ENCODE measurements around the gene CD22. TPM values are rescaled to one million over a fixed set of nuclear protein-coding genes. Genes with fewer than 3 reads are reported as not detected.
"Not testable (repeated sequence)": the region's sequence is repeated elsewhere in the genome, so short reads cannot be mapped to it uniquely, and the experiment has no call there.

The CD22 gene
- total RNA-seq, 4 donors from 2014 or later = not detected

GRCh38 chr19:35378356-35378755 is 49.4 kb downstream of the CD22 start:
- no peak for DNase-seq (ENCODE audit: low spot score in 2 of 2)
- WGBS = 92% methylated on average over 3 of the region's 3 CpGs
- no peak overlapping the region for H3K4me3 ChIP-seq
- H3K9me3 ChIP-seq = no peaks in the 10 kb centered on the region
- H3K4me1 ChIP-seq = peaks cover 6% of the 10 kb centered on the region
- no peaks in the 10 kb centered on the region for H3K36me3 ChIP-seq
- peaks cover 11% of the 10 kb centered on the region for H3K27me3 ChIP-seq
- no peak overlapping the region for H3K27ac ChIP-seq
- TF ChIP-seq, protein P1, sequence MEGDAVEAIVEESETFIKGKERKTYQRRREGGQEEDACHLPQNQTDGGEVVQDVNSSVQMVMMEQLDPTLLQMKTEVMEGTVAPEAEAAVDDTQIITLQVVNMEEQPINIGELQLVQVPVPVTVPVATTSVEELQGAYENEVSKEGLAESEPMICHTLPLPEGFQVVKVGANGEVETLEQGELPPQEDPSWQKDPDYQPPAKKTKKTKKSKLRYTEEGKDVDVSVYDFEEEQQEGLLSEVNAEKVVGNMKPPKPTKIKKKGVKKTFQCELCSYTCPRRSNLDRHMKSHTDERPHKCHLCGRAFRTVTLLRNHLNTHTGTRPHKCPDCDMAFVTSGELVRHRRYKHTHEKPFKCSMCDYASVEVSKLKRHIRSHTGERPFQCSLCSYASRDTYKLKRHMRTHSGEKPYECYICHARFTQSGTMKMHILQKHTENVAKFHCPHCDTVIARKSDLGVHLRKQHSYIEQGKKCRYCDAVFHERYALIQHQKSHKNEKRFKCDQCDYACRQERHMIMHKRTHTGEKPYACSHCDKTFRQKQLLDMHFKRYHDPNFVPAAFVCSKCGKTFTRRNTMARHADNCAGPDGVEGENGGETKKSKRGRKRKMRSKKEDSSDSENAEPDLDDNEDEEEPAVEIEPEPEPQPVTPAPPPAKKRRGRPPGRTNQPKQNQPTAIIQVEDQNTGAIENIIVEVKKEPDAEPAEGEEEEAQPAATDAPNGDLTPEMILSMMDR (IDR thresholded peaks at IDR 0.05) = no peak
- TF ChIP-seq EP300 (IDR thresholded peaks at IDR 0.05) = no peak
- TF ChIP-seq POLR2AphosphoS5 (IDR thresholded peaks at IDR 0.05) = no peak
- no peak for TF ChIP-seq POLR2A (IDR thresholded peaks at IDR 0.05)

DNA sequence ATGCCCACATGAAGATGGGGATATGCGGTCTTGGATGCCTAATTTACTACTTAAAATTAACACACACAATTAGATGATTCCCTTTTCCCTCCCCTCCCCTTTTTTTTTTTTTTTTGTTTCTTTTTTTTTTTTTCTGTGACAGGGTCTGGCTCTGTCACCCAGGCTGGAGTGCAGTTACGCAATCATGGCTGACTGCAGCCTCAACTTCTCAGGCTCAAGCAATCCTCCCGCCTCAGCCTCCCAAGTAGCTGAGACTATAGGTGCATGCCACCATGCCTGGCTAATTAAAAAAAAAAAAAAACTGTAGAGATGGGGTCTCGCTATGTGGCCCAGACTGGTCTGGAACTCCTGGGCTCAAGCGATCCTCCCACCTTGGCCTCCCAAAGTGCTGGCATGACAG is 50.6 kb downstream of the CD22 start:
- DNase-seq (ENCODE audit: low spot score in 2 of 2); H3K9me3 ChIP-seq; H3K27ac ChIP-seq; H3K4me1 ChIP-seq; H3K4me3 ChIP-seq; H3K36me3 ChIP-seq: not testable (repeated sequence)
- peaks cover 11% of the 10 kb centered on the region for H3K27me3 ChIP-seq
- WGBS = 94% methylated on average over 5 of the region's 5 CpGs

DNA sequence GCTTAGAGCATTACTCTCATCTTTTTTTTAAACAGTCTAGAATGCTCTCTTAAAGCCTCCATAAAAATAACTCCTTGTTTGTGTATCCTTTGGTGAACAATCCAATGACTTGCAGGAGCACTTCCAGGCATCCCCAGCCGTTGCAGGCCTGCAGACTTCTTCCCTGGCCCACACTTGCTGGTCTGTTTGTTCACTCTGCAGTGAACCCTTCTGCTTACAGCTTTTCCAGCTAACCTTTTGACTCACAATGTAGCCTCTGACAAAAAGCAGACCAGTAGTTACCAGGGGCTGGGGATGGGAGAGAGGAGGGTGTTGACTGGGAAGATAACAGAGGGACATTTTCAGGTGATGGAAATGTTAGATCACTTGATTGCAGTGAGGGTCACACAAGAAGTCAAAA is 51.0 kb downstream of the CD22 start:
- no peak for TF ChIP-seq POLR2A (IDR thresholded peaks at IDR 0.05)
- Histone ChIP-seq H3K27me3 (peaks cover 11% of the 10 kb centered on the region), H3K9me3 (no peaks in the 10 kb centered on the region), H3K4me3 (no peak overlapping the region), H3K36me3 (no peaks in the 10 kb centered on the region), H3K4me1 (peaks cover 6% of the 10 kb centered on the region), H3K27ac (no peak overlapping the region)
- WGBS = 47% methylated on average over 1 of the region's 1 CpG
- DNase-seq (ENCODE audit: low spot score in 2 of 2) = peak in 1 of 2 donors; percentile 11

DNA sequence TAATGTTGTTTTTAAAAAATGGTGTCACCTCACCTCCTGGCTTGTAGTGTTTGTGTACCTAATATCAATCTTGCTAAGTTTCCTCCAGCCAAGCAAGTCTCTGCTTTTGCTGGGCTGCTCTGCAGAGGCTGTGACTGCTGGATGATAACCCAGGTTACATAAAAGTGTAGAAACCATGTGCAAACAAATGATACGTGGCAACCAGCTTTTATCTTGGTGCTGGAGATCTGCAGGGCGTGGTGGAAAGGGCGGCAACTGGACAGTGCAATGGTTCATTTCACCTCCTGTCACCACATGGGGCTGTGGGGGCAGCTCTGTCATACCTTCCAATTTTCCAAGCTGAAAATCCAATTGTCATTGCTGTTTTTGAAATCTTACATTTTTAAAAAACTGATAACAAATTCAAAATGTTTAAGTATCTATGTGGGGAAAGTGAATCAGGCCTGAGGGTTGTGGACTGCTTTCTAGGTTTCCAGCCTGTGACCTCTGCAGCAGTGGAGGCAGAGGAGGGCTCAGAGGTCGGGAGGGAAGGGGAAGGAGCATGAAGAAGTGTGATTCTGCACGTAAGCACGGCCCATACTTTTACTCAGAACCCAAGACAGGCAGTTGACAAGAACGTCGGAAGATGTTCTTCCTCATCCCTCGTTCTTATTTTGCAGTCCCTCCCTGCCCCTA is 51.6 kb downstream of the CD22 start:
- no peaks in the 10 kb centered on the region for H3K9me3 ChIP-seq
- H3K4me1 ChIP-seq = peaks cover 6% of the 10 kb centered on the region
- H3K27ac ChIP-seq = no peak overlapping the region
- DNase-seq (ENCODE audit: low spot score in 2 of 2) = peak in 1 of 2 donors; percentile 43
- WGBS = 55% methylated on average over 9 of the region's 9 CpGs
- TF ChIP-seq POLR2A (IDR thresholded peaks at IDR 0.05) (no peak), EP300 (IDR thresholded peaks at IDR 0.05) (no peak), POLR2AphosphoS5 (IDR thresholded peaks at IDR 0.05) (no peak)
- TF ChIP-seq, protein P1 (IDR thresholded peaks at IDR 0.05) = no peak
- no peaks in the 10 kb centered on the region for H3K36me3 ChIP-seq
- H3K4me3 ChIP-seq = no peak overlapping the region
- H3K27me3 ChIP-seq = peaks cover 11% of the 10 kb centered on the region

DNA sequence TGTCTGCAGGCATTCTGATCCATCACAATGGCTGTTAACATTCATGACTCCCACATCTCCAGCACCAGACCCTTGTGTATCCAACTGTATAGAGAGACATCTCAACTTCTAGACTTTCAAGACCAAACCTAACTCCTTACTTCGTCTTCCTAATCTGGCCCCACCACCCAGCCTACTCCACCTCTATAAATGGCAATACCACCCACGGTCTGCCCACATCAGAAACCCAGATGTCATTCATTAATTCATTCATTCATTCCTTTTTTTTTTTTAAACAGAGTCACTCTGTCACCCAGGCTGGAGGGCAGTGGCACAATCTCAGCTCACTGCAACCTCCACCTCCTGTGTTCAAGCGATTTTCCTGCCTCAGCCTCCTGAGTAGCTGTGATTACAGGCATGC is 52.3 kb downstream of the CD22 start:
- WGBS = 78% methylated on average over 3 of the region's 3 CpGs
- Histone ChIP-seq H3K4me1 (peaks cover 6% of the 10 kb centered on the region), H3K27ac (no peak overlapping the region), H3K4me3 (no peak overlapping the region), H3K27me3 (peaks cover 7% of the 10 kb centered on the region), H3K9me3 (no peaks in the 10 kb centered on the region), H3K36me3 (no peaks in the 10 kb centered on the region)
- peak in 1 of 2 donors; percentile 29 for DNase-seq (ENCODE audit: low spot score in 2 of 2)
- TF ChIP-seq, protein P1 (IDR thresholded peaks at IDR 0.05) = no peak
- TF ChIP-seq EP300 (IDR thresholded peaks at IDR 0.05) = no peak
- TF ChIP-seq POLR2AphosphoS5 (IDR thresholded peaks at IDR 0.05) = no peak
- no peak for TF ChIP-seq POLR2A (IDR thresholded peaks at IDR 0.05)

DNA sequence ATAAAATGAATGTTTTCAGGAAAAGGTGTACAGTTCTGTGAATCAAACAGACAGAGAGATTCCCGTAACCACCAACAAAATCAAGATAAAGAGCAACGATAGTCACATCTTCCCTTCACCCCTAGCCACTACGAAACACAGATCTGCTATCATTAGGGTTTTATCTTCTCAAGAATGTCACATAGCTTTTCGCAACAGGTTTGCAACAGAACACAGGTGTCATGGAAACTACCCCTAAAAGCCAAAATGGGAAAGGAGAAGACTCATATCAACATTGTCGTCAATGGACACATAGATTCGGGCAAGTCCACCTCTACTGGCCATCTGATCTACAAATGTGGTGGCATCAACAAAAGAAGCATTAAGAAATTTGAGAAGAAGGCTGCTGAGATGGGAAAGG is 52.9 kb downstream of the CD22 start:
- Histone ChIP-seq H3K4me1 (peaks cover 6% of the 10 kb centered on the region), H3K36me3 (no peaks in the 10 kb centered on the region), H3K4me3 (no peak overlapping the region), H3K9me3 (no peaks in the 10 kb centered on the region), H3K27me3 (peaks cover 7% of the 10 kb centered on the region), H3K27ac (no peak overlapping the region)
- WGBS = 88% methylated on average over 6 of the region's 6 CpGs
- peak in 1 of 2 donors; percentile 11 for DNase-seq (ENCODE audit: low spot score in 2 of 2)
- TF ChIP-seq POLR2AphosphoS5 (IDR thresholded peaks at IDR 0.05) = no peak
- TF ChIP-seq EP300 (IDR thresholded peaks at IDR 0.05) = no peak
- TF ChIP-seq, protein P1 (IDR thresholded peaks at IDR 0.05) = no peak

Data from suprapubic skin (tissue), 4 donors.